ENCODE results near the gene EGFL8. TPM values are rescaled to one million over a fixed set of nuclear protein-coding genes. Genes with fewer than 3 reads are reported as not detected.
A peak's percentile ranks its signal among the peaks of the same experiment; 100 is the strongest.

Gene EGFL8
- total and polyA plus RNA-seq, 9 donors, result 11.8 to 47.3 (median 36.7) TPM

- no peaks in the 10 kb centered on the region for H3K9me3 ChIP-seq
- intact Hi-C loops (cut with DNase I), result no loop called here
- H3K36me3 ChIP-seq, result no peaks in the 10 kb centered on the region
- no peak for TF ChIP-seq POLR2A (IDR thresholded peaks at IDR 0.05)
- TF ChIP-seq CTCF (IDR thresholded peaks at IDR 0.05), result no peak
- DNase-seq, result peak in 1 of 5 donors; percentile 10
- no peak overlapping the region for H3K27ac ChIP-seq
- no peak overlapping the region for H3K4me3 ChIP-seq
- peaks cover under 1% of the 10 kb centered on the region for H3K4me1 ChIP-seq (ENCODE audit: insufficient read depth)
- 81 to 85% (median 83%) methylated on average over 9 of the region's 9 CpGs for WGBS, 3 donors
- no peaks in the 10 kb centered on the region for H3K27me3 ChIP-seq
Measured at GRCh38 chr6:32202186-32202585, 37.8 kb downstream of the EGFL8 start.

GRCh38 chr6:32203426-32204267 is 39.3 kb downstream of the EGFL8 start:
- Histone ChIP-seq H3K4me1 (ENCODE audit: insufficient read depth) (no peaks in the 10 kb centered on the region), H3K4me3 (no peak overlapping the region), H3K9me3 (no peaks in the 10 kb centered on the region), H3K27ac (no peak overlapping the region), H3K36me3 (no peaks in the 10 kb centered on the region), H3K27me3 (no peaks in the 10 kb centered on the region)
- intact Hi-C loops (cut with DNase I), result no loop called here
- WGBS, 3 donors, result 72 to 83% (median 77%) methylated on average over 9 of the region's 9 CpGs
- DNase-seq, result peak in 1 of 5 donors; percentile 20
- TF ChIP-seq EP300 (IDR thresholded peaks at IDR 0.05), result no peak
- TF ChIP-seq POLR2A (IDR thresholded peaks at IDR 0.05), result no peak
- TF ChIP-seq CTCF (IDR thresholded peaks at IDR 0.05), result no peak

GRCh38 chr6:32204268-32204715 is 39.9 kb downstream of the EGFL8 start:
- Histone ChIP-seq H3K4me1 (ENCODE audit: insufficient read depth) (no peaks in the 10 kb centered on the region), H3K36me3 (no peaks in the 10 kb centered on the region), H3K27me3 (no peaks in the 10 kb centered on the region), H3K4me3 (no peak overlapping the region), H3K27ac (no peak overlapping the region), H3K9me3 (no peaks in the 10 kb centered on the region)
- intact Hi-C loops (cut with DNase I), result no loop called here
- WGBS, 3 donors, result 83 to 95% (median 86%) methylated on average over 3 of the region's 3 CpGs
- no peak for DNase-seq
- TF ChIP-seq POLR2A (IDR thresholded peaks at IDR 0.05), result no peak
- no peak for TF ChIP-seq EP300 (IDR thresholded peaks at IDR 0.05)
- no peak for TF ChIP-seq CTCF (IDR thresholded peaks at IDR 0.05)

- no peak for DNase-seq
- no peaks in the 10 kb centered on the region for H3K27me3 ChIP-seq
- no peaks in the 10 kb centered on the region for H3K4me1 ChIP-seq (ENCODE audit: insufficient read depth)
- no peak for TF ChIP-seq POLR2A (IDR thresholded peaks at IDR 0.05)
- TF ChIP-seq EP300 (IDR thresholded peaks at IDR 0.05), result no peak
- TF ChIP-seq CTCF (IDR thresholded peaks at IDR 0.05), result no peak
- no peak overlapping the region for H3K4me3 ChIP-seq
- H3K9me3 ChIP-seq, result no peaks in the 10 kb centered on the region
- no peaks in the 10 kb centered on the region for H3K36me3 ChIP-seq
- H3K27ac ChIP-seq, result no peak overlapping the region
- 68 to 77% (median 72%) methylated on average over 1 of the region's 1 CpG for WGBS, 3 donors
- intact Hi-C loops (cut with DNase I), result no loop called here
Measured at GRCh38 chr6:32208996-32209395, 44.6 kb downstream of the EGFL8 start.

All from ovary (tissue), 9 donors.